HG02884 (cell line): ENCODE results near the gene GRAMD4.

Experiments used
- ATAC-seq: cut with Tn5 transposase; IDR thresholded peaks from one replicate; pipeline ENCODE4 v1.9.1; 2021; ENCODE audit warnings: mild to moderate bottlenecking, moderate library complexity; ENCODE audit not compliant: unreplicated experiment

GRAMD4 gene

GRCh38 chr22:46596032-46596441, 24.1 kb upstream of the GRAMD4 start:
- no peak for ATAC-seq

GRCh38 chr22:46596819-46597218, 23.4 kb upstream of the GRAMD4 start:
- no peak for ATAC-seq

- ATAC-seq, result no peak
These were observed 22.0 kb upstream of the GRAMD4 start for GRCh38 chr22:46598224-46598623.

- no peak for ATAC-seq
These were observed 21.3 kb upstream of the GRAMD4 start for GRCh38 chr22:46598737-46599424.

GRCh38 chr22:46600273-46600796, 19.9 kb upstream of the GRAMD4 start:
- no peak for ATAC-seq

GRCh38 chr22:46602025-46602424, 18.2 kb upstream of the GRAMD4 start:
- ATAC-seq, result no peak

GRCh38 chr22:46604306-46604690, 15.9 kb upstream of the GRAMD4 start:
- no peak for ATAC-seq

GRCh38 chr22:46605117-46605516, 15.1 kb upstream of the GRAMD4 start:
- ATAC-seq, result no peak

- ATAC-seq, result no peak
These were observed 13.3 kb upstream of the GRAMD4 start for GRCh38 chr22:46606886-46607285.

- no peak for ATAC-seq
These were observed 12.6 kb upstream of the GRAMD4 start for GRCh38 chr22:46607483-46608114.

- no peak for ATAC-seq
These were observed 11.0 kb upstream of the GRAMD4 start for GRCh38 chr22:46609175-46609690.

- no peak for ATAC-seq
These were observed 10.4 kb upstream of the GRAMD4 start for GRCh38 chr22:46609724-46610201.

GRCh38 chr22:46610356-46610755, 9.8 kb upstream of the GRAMD4 start:
- ATAC-seq, result no peak

GRCh38 chr22:46611189-46611588, 9.0 kb upstream of the GRAMD4 start:
- no peak for ATAC-seq

GRCh38 chr22:46612341-46612903, 7.8 kb upstream of the GRAMD4 start:
- ATAC-seq, result no peak

GRCh38 chr22:46612904-46613605, 7.1 kb upstream of the GRAMD4 start:
- no peak for ATAC-seq

GRCh38 chr22:46613606-46614021, 6.6 kb upstream of the GRAMD4 start:
- no peak for ATAC-seq

GRCh38 chr22:46614025-46614931, 5.9 kb upstream of the GRAMD4 start:
- no peak for ATAC-seq

GRCh38 chr22:46617207-46617985, 2.8 kb upstream of the GRAMD4 start:
- ATAC-seq, result no peak
